C4-2B (cell line): Measurements from ENCODE around the gene WAPL.

ENCODE experiments used
- H3K27ac ChIP-seq: fragments of 450-650 bp; 2 replicates; pipeline ENCODE4 v1.5.1; 2017
- CTCF ChIP-seq: fragments of 450-650 bp; conservative IDR thresholded peaks from 2 replicates; pipeline ENCODE4 v1.5.1; 2017; ENCODE audit warnings: mild to moderate bottlenecking
- ZFX ChIP-seq: fragments of 450-650 bp; IDR thresholded peaks from 2 replicates; pipeline ENCODE4 v1.6.1; 2017

WAPL gene

GRCh38 chr10:86403183-86403797 lies 118.3 kb downstream of the WAPL start:
- TF ChIP-seq CTCF, result no peak
- TF ChIP-seq ZFX, result no peak
- no peak overlapping the region for H3K27ac ChIP-seq

- H3K27ac ChIP-seq, result no peak overlapping the region
- no peak for TF ChIP-seq CTCF
- TF ChIP-seq ZFX, result no peak
These were observed 119.2 kb downstream of the WAPL start for GRCh38 chr10:86402283-86402941.

GRCh38 chr10:86401588-86402282 lies 119.9 kb downstream of the WAPL start:
- H3K27ac ChIP-seq, result peak overlapping the region; percentile 80
- TF ChIP-seq CTCF (no peak), ZFX (no peak)

GRCh38 chr10:86400705-86401587 lies 120.6 kb downstream of the WAPL start:
- TF ChIP-seq ZFX (no peak), CTCF (peak; percentile 10; the same call in 1 of the 2 replicates)
- H3K27ac ChIP-seq, result peak overlapping the region; percentile 80

- H3K27ac ChIP-seq, result peak overlapping the region; percentile 80
- no peak; the same call in 1 of the 2 replicates for TF ChIP-seq ZFX
- TF ChIP-seq CTCF, result peak; percentile 84
These were observed 121.5 kb downstream of the WAPL start for GRCh38 chr10:86399879-86400704.

- no peak for TF ChIP-seq ZFX
- peak overlapping the region; percentile 80; the same call in 1 of the 2 replicates for H3K27ac ChIP-seq
These were observed 122.1 kb downstream of the WAPL start for GRCh38 chr10:86399514-86399878.

- TF ChIP-seq CTCF (no peak), ZFX (no peak)
These were observed 124.5 kb downstream of the WAPL start for GRCh38 chr10:86397120-86397519.

More at GRCh38 chr10:86397120-86397519, 124.5 kb downstream of the WAPL start:
- no peak overlapping the region for H3K27ac ChIP-seq
